ENCODE data around the gene ATG16L2.

DNA sequence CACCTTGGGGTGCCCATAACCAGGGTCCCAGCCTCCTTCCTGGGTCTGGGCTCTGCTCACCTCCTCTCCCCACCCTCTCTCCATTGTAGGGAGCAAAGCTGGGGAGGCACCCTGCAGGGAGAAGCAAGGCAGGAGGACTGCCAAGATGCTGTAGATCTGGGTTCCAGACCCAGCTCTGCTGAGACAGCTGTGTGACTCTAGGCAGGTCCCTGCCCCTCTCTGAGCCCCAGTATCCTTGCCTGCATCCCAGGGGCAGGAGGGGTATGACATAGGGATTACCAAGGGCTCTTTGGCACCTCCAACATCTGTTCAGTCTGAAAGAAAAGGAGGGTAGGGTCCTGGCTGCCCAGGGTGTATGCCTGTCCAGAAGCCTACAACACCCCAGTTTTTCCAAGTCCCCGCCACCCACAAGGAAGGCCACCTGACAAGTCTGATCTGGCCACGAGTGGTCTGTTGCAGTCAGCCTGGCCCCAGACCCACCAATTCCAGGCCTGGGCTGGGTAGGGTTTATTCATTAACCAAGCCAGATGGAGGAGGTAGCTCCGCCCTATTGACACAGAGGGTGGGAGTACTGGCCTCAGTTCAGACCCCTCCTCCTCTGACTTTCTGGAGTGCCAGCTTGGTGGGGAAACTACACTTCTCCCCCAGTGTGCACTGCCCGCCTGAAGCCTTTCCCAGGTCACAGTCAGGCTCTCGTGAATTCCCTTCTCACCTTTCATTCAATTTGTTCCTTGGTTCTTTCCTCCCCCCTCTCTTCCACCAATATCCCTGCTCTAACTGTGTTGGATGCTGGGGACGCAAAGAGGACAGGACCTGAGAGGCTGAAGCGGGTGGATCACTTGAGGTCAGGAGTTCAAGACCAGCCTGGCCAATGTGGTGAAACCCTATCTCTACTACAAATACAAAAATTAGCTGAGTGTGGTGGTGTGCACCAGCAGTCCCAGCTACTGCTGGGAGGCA is 35.4 kb upstream of the ATG16L2 start:
- TF ChIP-seq TAF1 (IDR thresholded peaks at IDR 0.05; ENCODE audit: borderline replicate concordance, low read depth, low read length) (no peak), SMC3 (IDR thresholded peaks at IDR 0.05; ENCODE audit: borderline replicate concordance, low read length) (no peak), POLR2A (IDR thresholded peaks at IDR 0.05; ENCODE audit: low read depth, low read length) (no peak), EGR1 (IDR thresholded peaks at IDR 0.05; ENCODE audit: borderline replicate concordance in 1 of 2, low read depth in 2 of 2, low read length in 2 of 2) (no peak), EP300 (IDR thresholded peaks at IDR 0.05; ENCODE audit: borderline replicate concordance in 1 of 2, control insufficient read depth in 1 of 2, low read depth in 2 of 2, low read length in 2 of 2) (no peak), RFX5 (IDR thresholded peaks at IDR 0.05; ENCODE audit: low read depth, low read length) (no peak), KDM1A (IDR thresholded peaks at IDR 0.05; ENCODE audit: borderline replicate concordance) (no peak)
- TF ChIP-seq, protein P1, sequence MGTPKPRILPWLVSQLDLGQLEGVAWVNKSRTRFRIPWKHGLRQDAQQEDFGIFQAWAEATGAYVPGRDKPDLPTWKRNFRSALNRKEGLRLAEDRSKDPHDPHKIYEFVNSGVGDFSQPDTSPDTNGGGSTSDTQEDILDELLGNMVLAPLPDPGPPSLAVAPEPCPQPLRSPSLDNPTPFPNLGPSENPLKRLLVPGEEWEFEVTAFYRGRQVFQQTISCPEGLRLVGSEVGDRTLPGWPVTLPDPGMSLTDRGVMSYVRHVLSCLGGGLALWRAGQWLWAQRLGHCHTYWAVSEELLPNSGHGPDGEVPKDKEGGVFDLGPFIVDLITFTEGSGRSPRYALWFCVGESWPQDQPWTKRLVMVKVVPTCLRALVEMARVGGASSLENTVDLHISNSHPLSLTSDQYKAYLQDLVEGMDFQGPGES (IDR thresholded peaks at IDR 0.05): no peak
